Raji (cell line): ENCODE data around the gene TLE3.

ENCODE experiments used
- POLR2A ChIP-seq: IDR thresholded peaks from 2 replicates; pipeline ENCODE4 v1.6.1; 2011; ENCODE audit warnings: low read depth, low read length, control low read depth; ENCODE audit not compliant: insufficient read depth

TLE3 gene

GRCh38 chr15:70097321-70098152 lies at the start of gene TLE3:
TLE3 (minus strand) TSS chr15:70097917; CDS start chr15:70096798, 1,119 bp downstream.
- TF ChIP-seq POLR2A: peak; percentile 92

GRCh38 chr15:70147178-70147760 lies 49.6 kb upstream of the TLE3 start:
- no peak for TF ChIP-seq POLR2A

GRCh38 chr15:70146771-70147170 lies 49.1 kb upstream of the TLE3 start:
- no peak for TF ChIP-seq POLR2A

- TF ChIP-seq POLR2A: no peak
Measured at GRCh38 chr15:70146162-70146561, 48.4 kb upstream of the TLE3 start.

- TF ChIP-seq POLR2A: no peak
Measured at GRCh38 chr15:70145261-70145660, 47.5 kb upstream of the TLE3 start.

GRCh38 chr15:70142322-70143191 lies 44.8 kb upstream of the TLE3 start:
- no peak for TF ChIP-seq POLR2A

GRCh38 chr15:70142072-70142321 lies 44.3 kb upstream of the TLE3 start:
- TF ChIP-seq POLR2A: no peak

GRCh38 chr15:70141376-70142071 lies 43.8 kb upstream of the TLE3 start:
- TF ChIP-seq POLR2A: no peak

- no peak for TF ChIP-seq POLR2A
Measured at GRCh38 chr15:70140543-70141375, 43.0 kb upstream of the TLE3 start.

- no peak for TF ChIP-seq POLR2A
Measured at GRCh38 chr15:70140025-70140542, 42.4 kb upstream of the TLE3 start.

GRCh38 chr15:70137967-70138366 lies 40.2 kb upstream of the TLE3 start:
- TF ChIP-seq POLR2A: no peak

- no peak for TF ChIP-seq POLR2A
Measured at GRCh38 chr15:70133781-70134421, 36.2 kb upstream of the TLE3 start.

GRCh38 chr15:70133296-70133695 lies 35.6 kb upstream of the TLE3 start:
- TF ChIP-seq POLR2A: no peak

- TF ChIP-seq POLR2A: no peak
Measured at GRCh38 chr15:70132571-70132970, 34.9 kb upstream of the TLE3 start.
